ENCODE data around the gene BRPF3.

The BRPF3 gene

DNA sequence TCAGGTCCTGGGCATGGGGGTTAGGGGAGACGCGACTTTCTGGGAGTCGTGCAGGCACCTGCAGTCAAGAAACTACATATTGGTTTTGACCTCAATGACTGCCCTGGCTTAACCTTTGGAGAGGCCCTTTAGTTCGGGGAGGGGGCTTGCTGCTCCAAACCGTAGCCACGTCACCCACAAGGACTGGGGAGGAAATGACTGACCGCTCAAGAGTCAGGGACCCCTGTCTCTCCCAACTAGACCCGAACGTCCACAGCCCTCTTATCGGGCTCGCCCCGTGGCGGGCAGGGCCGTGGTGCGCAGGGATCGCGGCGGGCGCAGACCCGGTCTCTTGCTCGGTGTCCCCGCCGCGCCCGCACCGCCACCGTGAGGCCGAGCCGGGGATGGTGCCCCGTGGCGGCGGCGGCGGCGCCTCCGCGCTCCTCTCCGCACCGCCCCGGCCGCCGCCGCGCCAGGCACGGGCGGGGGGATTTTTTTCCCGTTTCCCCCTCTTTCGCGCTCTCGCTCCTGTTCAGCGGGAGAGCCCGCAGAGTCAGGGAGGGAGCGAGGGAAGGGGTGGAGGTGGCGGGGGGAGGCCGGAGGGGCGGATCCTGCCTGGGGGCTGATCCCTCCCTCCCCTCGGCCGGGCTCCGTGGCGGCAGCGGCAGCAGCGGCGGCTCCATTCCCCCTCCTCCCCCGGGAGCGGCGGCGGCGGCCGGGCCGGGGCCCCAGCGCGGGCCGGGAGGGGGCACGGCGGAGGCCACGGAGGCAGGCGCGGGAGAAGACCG is at the start of gene BRPF3:
BRPF3 (plus strand) TSS at position 632 of the 767 bp plus-strand sequence. CDS start 3,579 bp downstream, outside the sequence.
- peak; percentile 28 to 46 for DNase-seq (ENCODE audit: low read depth in 2 of 2, low spot score in 1 of 2)

DNA sequence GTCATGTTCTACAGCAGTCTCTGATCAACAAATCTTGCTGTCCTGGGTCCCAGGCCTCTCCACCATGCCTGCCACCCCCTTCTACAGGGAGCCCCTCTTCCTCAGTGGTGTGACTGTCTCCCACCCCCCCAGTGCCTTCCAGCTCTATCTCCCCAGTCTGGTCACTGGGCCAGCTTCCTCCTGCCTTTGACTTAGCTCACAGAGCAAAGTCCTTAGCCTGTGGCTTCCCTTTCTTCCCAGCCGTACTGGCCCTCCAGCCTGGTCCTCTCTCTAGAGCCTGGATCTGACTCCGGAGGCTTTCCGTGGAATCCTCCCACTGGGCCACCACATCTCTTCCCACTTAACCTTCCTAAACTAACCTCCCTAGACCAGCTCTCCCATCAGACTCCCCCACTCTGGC is 49.2 kb upstream of the BRPF3 start:
- DNase-seq (ENCODE audit: low read depth in 2 of 2, low spot score in 1 of 2): no peak

DNA sequence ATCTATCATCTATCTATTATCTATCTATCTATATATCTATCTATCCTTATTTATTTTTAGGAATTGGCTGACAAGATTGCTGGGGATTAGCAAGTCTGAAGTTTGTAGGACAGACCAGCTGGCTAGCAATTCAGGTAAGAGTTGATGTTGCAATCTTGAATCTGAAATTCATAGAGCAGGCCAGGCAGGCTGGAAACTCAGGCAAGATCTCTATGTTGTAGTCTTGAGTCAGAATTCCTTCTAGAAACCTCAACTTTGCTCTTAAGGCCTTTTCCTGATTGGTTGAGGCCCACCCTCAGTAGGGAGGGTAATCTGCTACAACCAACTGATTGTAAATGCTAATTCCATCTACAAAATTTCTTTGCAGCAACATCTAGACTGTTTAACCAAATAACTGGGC is 47.1 kb upstream of the BRPF3 start:
- no peak for DNase-seq (ENCODE audit: low read depth in 2 of 2, low spot score in 1 of 2)

DNA sequence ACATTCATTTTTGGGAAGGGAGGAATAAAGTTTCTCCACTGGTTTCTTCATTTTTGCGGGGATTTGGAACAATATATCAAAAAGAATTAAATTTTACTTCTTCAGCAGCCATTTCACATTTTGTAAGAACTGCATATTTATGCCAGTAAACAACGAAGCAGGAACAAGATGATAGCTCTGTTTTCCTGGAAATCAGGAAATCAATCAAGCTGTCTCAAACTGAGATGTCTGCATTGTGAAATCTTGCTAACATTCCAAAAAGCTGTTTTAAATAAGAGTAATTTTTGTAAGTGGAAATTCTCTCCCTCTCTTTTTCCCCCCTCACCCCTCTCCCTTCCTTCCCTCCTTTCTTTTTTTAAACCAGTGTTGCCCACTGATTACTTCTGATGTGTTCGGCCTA is 46.3 kb upstream of the BRPF3 start:
- no peak for DNase-seq (ENCODE audit: low read depth in 2 of 2, low spot score in 1 of 2)

DNA sequence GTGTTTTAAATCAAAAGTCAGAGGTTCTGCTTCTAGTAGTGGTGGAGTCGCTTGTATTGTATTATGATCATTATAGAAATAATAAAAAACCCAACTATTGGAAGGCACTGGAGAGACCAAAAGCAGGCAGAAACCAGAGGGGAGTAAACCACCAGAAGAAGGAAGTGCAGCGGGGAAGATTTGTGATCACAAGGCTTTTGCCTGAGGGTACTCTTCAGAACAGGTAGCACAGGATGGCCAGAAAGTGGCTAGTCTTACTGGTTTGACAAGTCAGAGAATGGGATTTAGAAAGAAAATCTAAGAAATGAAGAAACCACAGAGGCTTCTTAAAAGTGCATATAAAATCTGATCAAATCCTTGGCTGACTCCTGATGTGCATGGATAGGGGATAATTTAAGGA is 42.3 kb upstream of the BRPF3 start:
- no peak for DNase-seq (ENCODE audit: low read depth in 2 of 2, low spot score in 1 of 2)

DNA sequence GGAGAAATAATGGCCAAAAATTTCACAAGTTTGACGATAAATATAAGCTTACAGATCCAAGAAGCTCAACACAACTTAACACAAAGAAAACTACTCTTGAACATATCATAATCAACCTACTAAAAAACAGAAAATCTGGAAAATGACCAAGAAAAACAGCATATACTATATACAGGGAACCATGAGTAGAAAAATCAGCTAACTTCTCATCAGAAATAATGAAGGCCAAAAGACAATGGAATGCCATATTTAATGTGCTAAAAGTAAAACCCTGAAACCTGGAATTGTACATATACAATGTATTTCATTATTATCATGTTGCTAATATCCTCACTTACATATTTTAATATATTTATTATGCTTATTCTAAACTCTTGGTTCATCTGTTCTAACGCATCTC is 40.9 kb upstream of the BRPF3 start:
- DNase-seq (ENCODE audit: low read depth in 2 of 2, low spot score in 1 of 2): no peak

GRCh38 chr6:36160147-36160760 is 36.3 kb upstream of the BRPF3 start:
- DNase-seq (ENCODE audit: low read depth in 2 of 2, low spot score in 1 of 2): no peak

DNA sequence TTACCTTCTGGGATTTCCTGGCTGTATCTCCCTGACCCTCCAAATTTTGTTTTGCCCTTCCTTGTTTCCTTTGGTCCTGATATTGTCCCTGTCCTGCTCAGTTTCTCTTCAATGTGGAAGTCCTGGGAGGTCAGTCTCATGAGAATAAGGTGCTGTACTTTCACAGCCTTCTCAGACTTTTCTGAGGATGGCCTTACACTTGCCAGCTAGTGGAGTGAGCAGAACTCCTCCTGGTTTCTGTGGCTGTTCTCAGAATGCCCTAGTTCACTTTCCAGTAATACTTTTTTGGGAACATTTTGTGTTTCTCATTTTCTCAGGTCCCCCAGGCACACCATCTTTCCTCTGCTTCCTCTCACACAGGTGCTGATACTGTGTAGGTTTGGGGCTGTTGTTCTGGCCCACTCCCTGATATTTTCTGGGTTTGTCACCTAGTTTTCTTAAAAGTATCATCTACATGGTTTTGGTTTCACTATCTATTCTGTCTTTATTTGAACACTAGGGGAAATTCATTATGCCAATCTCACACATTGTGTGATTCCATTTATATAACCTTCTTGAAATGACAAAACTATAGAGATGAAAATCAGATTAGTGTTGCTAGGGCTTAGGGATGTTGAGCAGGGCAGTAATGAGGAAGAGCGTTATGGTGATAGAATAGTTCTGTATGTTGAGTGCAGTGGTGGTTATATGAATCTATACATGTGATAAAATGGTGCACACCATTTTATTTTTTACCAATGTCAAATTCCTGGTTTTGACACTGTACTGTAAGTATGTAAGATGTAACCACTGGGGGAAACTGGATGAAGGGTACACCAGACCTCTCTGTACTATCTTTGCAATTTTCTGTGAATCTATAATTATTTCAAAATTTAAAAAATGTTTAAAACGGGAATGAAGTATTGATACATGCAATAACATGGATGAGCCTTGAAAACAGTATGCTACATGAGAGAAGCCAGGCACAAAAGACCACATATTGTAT is 27.2 kb upstream of the BRPF3 start:
- no peak for DNase-seq (ENCODE audit: low read depth in 2 of 2, low spot score in 1 of 2)

- DNase-seq (ENCODE audit: low read depth in 2 of 2, low spot score in 1 of 2): no peak
These were observed 25.8 kb upstream of the BRPF3 start for GRCh38 chr6:36170704-36171103.

DNA sequence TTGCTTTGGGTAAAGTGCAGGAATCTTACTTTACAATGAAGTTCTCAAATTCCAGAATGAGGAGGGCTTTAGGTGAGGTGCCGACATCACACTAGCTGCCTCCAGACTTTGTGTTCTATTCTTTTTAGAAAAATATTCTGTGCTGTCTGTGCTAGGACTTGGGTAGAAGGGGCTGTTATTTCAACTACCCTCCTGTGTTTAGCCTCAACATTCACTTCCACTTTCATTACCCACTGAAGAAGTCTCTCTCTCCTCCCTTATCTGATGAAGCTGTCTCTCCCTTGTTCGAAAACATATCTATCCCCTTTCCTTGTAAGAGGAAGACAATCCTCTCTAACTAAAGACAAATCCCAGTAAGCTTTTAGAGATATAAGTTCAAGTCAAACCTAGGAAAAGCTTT is 25.0 kb upstream of the BRPF3 start:
- no peak for DNase-seq (ENCODE audit: low read depth in 2 of 2, low spot score in 1 of 2)

- no peak for DNase-seq (ENCODE audit: low read depth in 2 of 2, low spot score in 1 of 2)
These were observed 19.4 kb upstream of the BRPF3 start for GRCh38 chr6:36177166-36177565.

GRCh38 chr6:36178544-36178943 is 18.0 kb upstream of the BRPF3 start:
- DNase-seq (ENCODE audit: low read depth in 2 of 2, low spot score in 1 of 2): no peak

GRCh38 chr6:36180126-36180525 is 16.4 kb upstream of the BRPF3 start:
- DNase-seq (ENCODE audit: low read depth in 2 of 2, low spot score in 1 of 2): no peak

DNA sequence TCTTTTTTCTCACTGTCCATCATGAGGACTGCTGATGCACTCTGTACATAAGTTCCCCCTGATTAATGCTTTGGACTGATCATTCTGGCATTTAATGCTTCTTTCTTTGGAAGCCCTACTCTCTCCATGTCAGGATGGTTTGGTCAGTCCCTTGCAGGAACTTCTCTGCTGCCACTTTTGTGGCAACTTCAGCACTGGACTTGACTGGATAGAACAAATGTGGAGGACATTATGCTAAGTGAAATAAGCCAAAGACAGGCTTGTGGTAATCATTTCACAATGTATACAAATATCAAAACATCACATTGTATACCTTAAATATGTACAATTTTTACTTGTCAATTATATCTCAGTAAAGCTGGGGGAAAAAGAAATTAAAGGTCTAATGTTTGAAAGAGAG is 12.2 kb upstream of the BRPF3 start:
- DNase-seq (ENCODE audit: low read depth in 2 of 2, low spot score in 1 of 2): no peak

DNA sequence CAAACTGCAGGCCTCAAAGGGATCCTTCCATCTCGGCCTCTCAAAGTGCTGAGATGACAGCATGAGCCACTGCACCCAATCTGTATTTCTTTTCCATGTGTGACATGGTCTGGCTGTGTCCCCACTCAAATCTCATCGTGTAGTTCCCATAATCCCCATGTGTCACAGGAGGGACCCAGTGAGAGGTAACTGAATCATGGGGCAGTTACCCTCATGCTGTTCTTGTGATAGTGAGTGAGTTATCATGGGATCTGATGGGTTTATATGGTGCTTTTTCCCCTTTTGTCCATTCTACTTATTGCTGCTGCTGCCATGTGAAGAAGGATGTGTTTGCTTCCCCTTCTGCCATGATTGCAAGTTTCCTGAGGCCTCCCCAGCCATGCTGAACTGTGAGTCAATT is 10.3 kb upstream of the BRPF3 start:
- no peak for DNase-seq (ENCODE audit: low read depth in 2 of 2, low spot score in 1 of 2)

DNA sequence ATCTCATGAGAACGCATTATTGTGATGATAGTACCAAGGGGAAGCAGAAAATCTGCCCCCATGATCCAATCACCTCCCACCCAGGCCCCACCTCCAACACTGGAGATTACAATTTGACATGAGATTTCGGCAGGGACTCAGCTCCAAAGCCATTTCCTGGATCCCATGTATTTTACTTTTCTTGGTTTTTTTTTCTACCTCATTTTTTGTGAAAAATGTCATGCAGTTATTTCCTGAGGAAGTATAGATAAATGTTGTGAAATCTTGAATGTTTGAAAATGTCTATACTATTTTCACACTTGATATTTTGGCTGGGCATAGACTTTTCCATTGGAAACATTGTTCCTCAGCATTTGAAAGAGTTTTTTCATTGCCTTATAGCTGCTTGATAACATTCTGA is 9.1 kb upstream of the BRPF3 start:
- DNase-seq (ENCODE audit: low read depth in 2 of 2, low spot score in 1 of 2): no peak

DNA sequence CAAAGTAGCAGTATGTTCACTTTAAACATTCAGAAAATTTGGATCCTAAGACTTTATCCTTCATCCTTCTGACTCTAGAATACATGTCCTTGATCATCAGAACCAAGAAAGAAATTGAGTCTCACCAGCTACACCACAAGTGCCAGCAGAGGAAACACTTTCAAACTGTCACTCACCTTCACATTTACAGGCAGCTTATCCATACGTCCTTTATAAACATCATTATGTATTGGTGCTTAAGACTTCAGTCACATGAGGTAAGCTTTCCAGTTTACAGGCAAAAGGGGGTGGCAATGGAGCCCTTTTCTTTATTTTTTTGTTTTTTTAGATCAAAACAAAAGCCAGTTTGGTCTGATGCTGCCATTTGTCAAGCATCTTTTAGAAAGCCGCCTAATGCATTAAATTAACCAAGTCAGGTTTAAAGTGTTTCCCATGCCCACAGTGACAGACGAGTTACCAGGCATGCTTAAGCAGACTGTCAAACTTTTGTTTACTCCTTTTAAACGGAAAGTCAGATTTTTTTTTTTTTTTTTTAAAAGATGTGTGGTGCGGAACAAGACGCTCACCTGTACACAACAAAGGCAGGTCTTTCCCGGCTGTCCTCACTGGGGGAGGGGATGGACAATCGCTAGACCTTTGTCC is 952 bp upstream of the BRPF3 start:
- DNase-seq (ENCODE audit: low read depth in 2 of 2, low spot score in 1 of 2): no peak

DNA sequence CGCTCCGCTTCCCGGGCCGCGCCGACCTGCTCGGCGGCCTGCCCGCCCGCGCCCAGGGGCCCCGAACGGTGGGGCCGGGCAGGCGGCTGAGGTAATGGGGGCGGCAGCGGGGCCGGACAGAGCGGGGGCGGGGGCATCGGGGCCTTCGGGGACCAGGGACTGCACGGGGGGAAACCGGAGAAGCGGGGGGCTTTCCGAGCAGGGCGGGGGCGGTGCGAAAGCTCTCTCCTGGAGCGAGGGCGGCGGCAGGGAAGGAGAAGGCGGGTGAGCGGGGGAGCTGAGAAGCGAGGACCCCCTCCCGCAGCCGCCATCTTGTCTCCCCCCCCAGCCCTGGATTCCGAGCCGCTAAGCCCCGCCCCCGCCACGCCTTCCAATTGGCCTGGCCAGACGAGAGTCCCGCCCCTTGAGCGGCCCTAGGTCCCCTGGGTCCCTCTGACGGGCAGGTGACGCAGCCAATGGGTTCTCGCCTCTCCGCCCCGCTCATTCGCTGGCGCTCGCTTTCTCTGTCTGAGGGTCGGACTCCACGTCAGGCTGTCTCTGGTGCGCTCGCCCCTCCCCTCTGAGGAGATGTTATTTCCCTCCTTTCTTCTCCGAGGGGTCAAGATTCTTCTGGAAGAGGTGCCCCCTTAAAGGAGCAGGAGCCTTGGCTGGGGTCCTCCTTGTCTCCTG is 470 bp downstream of the BRPF3 start:
- peak; percentile 99 for DNase-seq (ENCODE audit: low read depth in 2 of 2, low spot score in 1 of 2)

GRCh38 chr6:36197739-36198221 is 1.2 kb downstream of the BRPF3 start:
- no peak for DNase-seq (ENCODE audit: low read depth in 2 of 2, low spot score in 1 of 2)

GRCh38 chr6:36198986-36199385 is 2.4 kb downstream of the BRPF3 start:
- no peak for DNase-seq (ENCODE audit: low read depth in 2 of 2, low spot score in 1 of 2)
